Central memory CD8-positive, alpha-beta T cell (primary cell): Measurements from ENCODE around the gene COLEC11.
"Not testable (repeated sequence)": the region's sequence is repeated elsewhere in the genome, so short reads cannot be mapped to it uniquely, and the experiment has no call there.

ENCODE experiments used
- ATAC-seq: fragments of 150-1000 bp; cut with Tn5 transposase; replicated peaks from 2 replicates; pipeline ENCODE4 v1.10.0; 2022; ENCODE audit warnings: mild to moderate bottlenecking, moderate FRiP score, moderate number of reproducible peaks; ENCODE audit not compliant: poor library complexity, severe bottlenecking; ENCODE audit errors: extremely low read depth
- DNase-seq, 2 donors: peaks; one replicate each; pipeline ENCODE4 v3.0.0; 2021; ENCODE audit warnings: low spot score in 2 of 2
- H3K27ac Mint-ChIP-seq: one replicate; pipeline ENCODE4 v1.8.0; 2022; ENCODE audit warnings: low read depth, mild to moderate bottlenecking, moderate library complexity, mixed read lengths
- H3K27me3 Mint-ChIP-seq: one replicate; pipeline ENCODE4 v1.8.0; 2022; ENCODE audit warnings: mixed read lengths
- H3K36me3 Mint-ChIP-seq: one replicate; pipeline ENCODE4 v1.8.0; 2022; ENCODE audit warnings: mild to moderate bottlenecking, moderate library complexity, mixed read lengths; ENCODE audit not compliant: insufficient read depth
- H3K4me1 Mint-ChIP-seq: one replicate; pipeline ENCODE4 v1.8.0; 2022; ENCODE audit warnings: mixed read lengths
- H3K4me3 Mint-ChIP-seq: one replicate; pipeline ENCODE4 v1.8.0; 2022; ENCODE audit warnings: mild to moderate bottlenecking, moderate library complexity, mixed read lengths
- H3K9me3 Mint-ChIP-seq: one replicate; pipeline ENCODE4 v1.8.0; 2022; ENCODE audit warnings: mixed read lengths

The COLEC11 gene

GRCh38 chr2:3634596-3635121 is 39.7 kb downstream of the COLEC11 start:
- Mint-ChIP-seq H3K36me3 (no peaks in the 10 kb centered on the region), H3K4me1 (no peaks in the 10 kb centered on the region), H3K4me3 (no peak overlapping the region), H3K27me3 (peaks cover 38% of the 10 kb centered on the region), H3K9me3 (no peaks in the 10 kb centered on the region), H3K27ac (no peak overlapping the region)
- DNase-seq (no peak), ATAC-seq (no peak)

- no peak for ATAC-seq
- peaks cover 38% of the 10 kb centered on the region for H3K27me3 Mint-ChIP-seq
- no peaks in the 10 kb centered on the region for H3K36me3 Mint-ChIP-seq
- no peak for DNase-seq
- H3K9me3 Mint-ChIP-seq, result no peaks in the 10 kb centered on the region
- H3K4me1 Mint-ChIP-seq, result no peaks in the 10 kb centered on the region
- no peak overlapping the region for H3K4me3 Mint-ChIP-seq
- H3K27ac Mint-ChIP-seq, result no peak overlapping the region
Measured at GRCh38 chr2:3635171-3635974, 40.5 kb downstream of the COLEC11 start.

GRCh38 chr2:3635975-3636327 is 41.0 kb downstream of the COLEC11 start:
- not testable (repeated sequence) for H3K4me1 Mint-ChIP-seq, H3K9me3 Mint-ChIP-seq, H3K36me3 Mint-ChIP-seq, H3K27ac Mint-ChIP-seq, H3K4me3 Mint-ChIP-seq, DNase-seq, ATAC-seq
- H3K27me3 Mint-ChIP-seq, result peaks cover 38% of the 10 kb centered on the region

GRCh38 chr2:3636586-3637310 is 41.8 kb downstream of the COLEC11 start:
- ATAC-seq, result no peak
- Mint-ChIP-seq H3K27me3 (peaks cover 38% of the 10 kb centered on the region), H3K9me3 (no peaks in the 10 kb centered on the region), H3K27ac (no peak overlapping the region), H3K4me1 (no peaks in the 10 kb centered on the region), H3K36me3 (no peaks in the 10 kb centered on the region), H3K4me3 (no peak overlapping the region)
- no peak for DNase-seq

GRCh38 chr2:3637311-3637675 is 42.4 kb downstream of the COLEC11 start:
- H3K4me1 Mint-ChIP-seq, result no peaks in the 10 kb centered on the region
- ATAC-seq (no peak), DNase-seq (no peak)
- H3K27ac Mint-ChIP-seq, result no peak overlapping the region
- peaks cover 38% of the 10 kb centered on the region for H3K27me3 Mint-ChIP-seq
- H3K36me3 Mint-ChIP-seq, result no peaks in the 10 kb centered on the region
- H3K9me3 Mint-ChIP-seq, result no peaks in the 10 kb centered on the region
- no peak overlapping the region for H3K4me3 Mint-ChIP-seq

- ATAC-seq, result no peak
- no peak overlapping the region for H3K4me3 Mint-ChIP-seq
- no peak overlapping the region for H3K27ac Mint-ChIP-seq
- no peaks in the 10 kb centered on the region for H3K36me3 Mint-ChIP-seq
- H3K4me1 Mint-ChIP-seq, result no peaks in the 10 kb centered on the region
- H3K27me3 Mint-ChIP-seq, result peaks cover 38% of the 10 kb centered on the region
- no peak for DNase-seq
- H3K9me3 Mint-ChIP-seq, result no peaks in the 10 kb centered on the region
Measured at GRCh38 chr2:3637692-3638455, 43.0 kb downstream of the COLEC11 start.

GRCh38 chr2:3638456-3638810 is 43.5 kb downstream of the COLEC11 start:
- Mint-ChIP-seq H3K4me3 (no peak overlapping the region), H3K4me1 (no peaks in the 10 kb centered on the region), H3K27ac (no peak overlapping the region), H3K9me3 (no peaks in the 10 kb centered on the region), H3K27me3 (peaks cover 33% of the 10 kb centered on the region), H3K36me3 (no peaks in the 10 kb centered on the region)
- ATAC-seq (no peak), DNase-seq (no peak)

- H3K27me3 Mint-ChIP-seq, result peaks cover 27% of the 10 kb centered on the region
- ATAC-seq (no peak), DNase-seq (no peak)
- H3K9me3 Mint-ChIP-seq, result no peaks in the 10 kb centered on the region
- H3K4me1 Mint-ChIP-seq, result no peaks in the 10 kb centered on the region
- H3K36me3 Mint-ChIP-seq, result no peaks in the 10 kb centered on the region
- no peak overlapping the region for H3K4me3 Mint-ChIP-seq
- no peak overlapping the region for H3K27ac Mint-ChIP-seq
Measured at GRCh38 chr2:3639015-3639630, 44.2 kb downstream of the COLEC11 start.

GRCh38 chr2:3639653-3640052 is 44.7 kb downstream of the COLEC11 start:
- no peak overlapping the region for H3K4me3 Mint-ChIP-seq
- no peaks in the 10 kb centered on the region for H3K36me3 Mint-ChIP-seq
- peaks cover 23% of the 10 kb centered on the region for H3K27me3 Mint-ChIP-seq
- H3K4me1 Mint-ChIP-seq, result no peaks in the 10 kb centered on the region
- no peak for DNase-seq
- no peak overlapping the region for H3K27ac Mint-ChIP-seq
- no peaks in the 10 kb centered on the region for H3K9me3 Mint-ChIP-seq
- no peak for ATAC-seq

- Mint-ChIP-seq H3K27me3 (peaks cover 10% of the 10 kb centered on the region), H3K36me3 (no peaks in the 10 kb centered on the region), H3K4me1 (no peaks in the 10 kb centered on the region), H3K9me3 (no peaks in the 10 kb centered on the region), H3K4me3 (no peak overlapping the region), H3K27ac (no peak overlapping the region)
- ATAC-seq (no peak), DNase-seq (no peak)
Measured at GRCh38 chr2:3641181-3641580, 46.3 kb downstream of the COLEC11 start.

- peaks cover 4% of the 10 kb centered on the region for H3K27me3 Mint-ChIP-seq
- H3K9me3 Mint-ChIP-seq, result no peaks in the 10 kb centered on the region
- H3K36me3 Mint-ChIP-seq, result no peaks in the 10 kb centered on the region
- H3K4me3 Mint-ChIP-seq, result no peak overlapping the region
- DNase-seq, result no peak
- H3K4me1 Mint-ChIP-seq, result no peaks in the 10 kb centered on the region
- H3K27ac Mint-ChIP-seq, result no peak overlapping the region
- no peak for ATAC-seq
Measured at GRCh38 chr2:3641841-3642421, 47.0 kb downstream of the COLEC11 start.

- ATAC-seq (no peak), DNase-seq (no peak)
- Mint-ChIP-seq H3K27me3 (no peaks in the 10 kb centered on the region), H3K4me3 (no peak overlapping the region), H3K9me3 (no peaks in the 10 kb centered on the region), H3K36me3 (no peaks in the 10 kb centered on the region), H3K4me1 (no peaks in the 10 kb centered on the region), H3K27ac (no peak overlapping the region)
Measured at GRCh38 chr2:3642521-3643215, 47.8 kb downstream of the COLEC11 start.
